SK-N-SH (cell line): ENCODE measurements around the gene ANKRD34A.

Source experiments
- CTCF ChIP-seq: fragments of 200-600 bp; sonication (generic); IDR thresholded peaks from 2 replicates; pipeline ENCODE4 v1.6.1; 2017; ENCODE audit warnings: antibody characterized with exemption, mild to moderate bottlenecking, moderate library complexity
- EP300 ChIP-seq, 2 experiments: IDR thresholded peaks; 2 replicates each; pipeline versions ENCODE4 v1.4.0 to v1.6.1; 2012; ENCODE audit warnings: borderline replicate concordance in 1 of 2, low read depth in 1 of 2, low read length in 1 of 2
- GABPA ChIP-seq: IDR thresholded peaks from 2 replicates; pipeline ENCODE4 v1.4.0; 2012; ENCODE audit warnings: low read depth, mild to moderate bottlenecking
- GATA2 ChIP-seq: sonication (generic); formaldehyde crosslinking; IDR thresholded peaks from 2 replicates; pipeline ENCODE4 v1.5.0; 2020; ENCODE audit warnings: mild to moderate bottlenecking, missing genetic modification reagents
- NFIC ChIP-seq: IDR thresholded peaks from 2 replicates; pipeline ENCODE4 v1.4.0; 2012; ENCODE audit warnings: borderline replicate concordance
- NRF1 ChIP-seq: IDR thresholded peaks from 2 replicates; pipeline ENCODE4 v1.6.1; 2012; ENCODE audit warnings: low read depth, mild to moderate bottlenecking, low read length
- POLR2AphosphoS5 ChIP-seq: IDR thresholded peaks from 2 replicates; pipeline ENCODE4 v1.6.1; 2012; ENCODE audit warnings: low read depth, low read length
- RCOR1 ChIP-seq: fragments of 150-350 bp; IDR thresholded peaks from 2 replicates; pipeline ENCODE4 v1.6.1; 2017; ENCODE audit warnings: antibody characterized with exemption, low read length
- REST ChIP-seq: IDR thresholded peaks from 2 replicates; pipeline ENCODE4 v1.6.1; 2012; ENCODE audit warnings: mild to moderate bottlenecking, low read depth, low read length, moderate library complexity

- TF ChIP-seq GATA2 (CRISPR knock-in tag) (no peak), EP300 (IDR thresholded peaks at IDR 0.05; ENCODE audit: borderline replicate concordance in 1 of 2, low read depth in 1 of 2, low read length in 1 of 2) (no peak), REST (no peak), CTCF (no peak), GABPA (no peak), NFIC (no peak), RCOR1 (no peak), POLR2AphosphoS5 (no peak), NRF1 (no peak)
Measured at GRCh38 chr1:145983206-145983675, 18.9 kb upstream of the ANKRD34A start.
